Neutrophil (primary cell): ENCODE data around the gene CTNND2.

Experiments used
- H3K27ac ChIP-seq: fragments of 200-600 bp; sonication (generic); 2 replicates; pipeline ENCODE4 v1.5.1; 2016; ENCODE audit warnings: mild to moderate bottlenecking, moderate library complexity
- H3K27me3 ChIP-seq: fragments of 200-600 bp; sonication (generic); 2 replicates; pipeline ENCODE4 v1.6.0; 2016; ENCODE audit warnings: mild to moderate bottlenecking
- H3K36me3 ChIP-seq: fragments of 200-600 bp; sonication (generic); 2 replicates; pipeline ENCODE4 v1.5.1; 2017
- H3K4me1 ChIP-seq, 2 experiments: fragments of 200-600 bp in 1 of 2; sonication (generic) in 1 of 2; 1 replicate in 1 of 2; 2 replicates in 1 of 2; pipeline versions ENCODE4 v1.5.1 to v1.6.1; 2013 to 2016; ENCODE audit warnings: low read depth in 1 of 2, low read length in 1 of 2, mild to moderate bottlenecking in 1 of 2, moderate library complexity in 1 of 2; ENCODE audit not compliant: control insufficient read depth in 1 of 2, insufficient read depth in 1 of 2
- H3K4me3 ChIP-seq, 2 experiments: fragments of 200-600 bp in 1 of 2; sonication (generic) in 1 of 2; 1 replicate in 1 of 2; 2 replicates in 1 of 2; pipeline ENCODE4 v1.5.1; 2013 to 2016; ENCODE audit warnings: low read depth in 1 of 2, low read length in 1 of 2, mild to moderate bottlenecking in 1 of 2, moderate library complexity in 1 of 2
- H3K9me3 ChIP-seq: fragments of 200-600 bp; sonication (generic); 2 replicates; pipeline ENCODE4 v1.5.1; 2016
- TF ChIP-seq, protein P1 (sequence below): fragments of 200-600 bp; sonication (generic); IDR thresholded peaks from 2 replicates; pipeline ENCODE4 v1.5.1; 2016; ENCODE audit warnings: antibody characterized with exemption

The CTNND2 gene

DNA sequence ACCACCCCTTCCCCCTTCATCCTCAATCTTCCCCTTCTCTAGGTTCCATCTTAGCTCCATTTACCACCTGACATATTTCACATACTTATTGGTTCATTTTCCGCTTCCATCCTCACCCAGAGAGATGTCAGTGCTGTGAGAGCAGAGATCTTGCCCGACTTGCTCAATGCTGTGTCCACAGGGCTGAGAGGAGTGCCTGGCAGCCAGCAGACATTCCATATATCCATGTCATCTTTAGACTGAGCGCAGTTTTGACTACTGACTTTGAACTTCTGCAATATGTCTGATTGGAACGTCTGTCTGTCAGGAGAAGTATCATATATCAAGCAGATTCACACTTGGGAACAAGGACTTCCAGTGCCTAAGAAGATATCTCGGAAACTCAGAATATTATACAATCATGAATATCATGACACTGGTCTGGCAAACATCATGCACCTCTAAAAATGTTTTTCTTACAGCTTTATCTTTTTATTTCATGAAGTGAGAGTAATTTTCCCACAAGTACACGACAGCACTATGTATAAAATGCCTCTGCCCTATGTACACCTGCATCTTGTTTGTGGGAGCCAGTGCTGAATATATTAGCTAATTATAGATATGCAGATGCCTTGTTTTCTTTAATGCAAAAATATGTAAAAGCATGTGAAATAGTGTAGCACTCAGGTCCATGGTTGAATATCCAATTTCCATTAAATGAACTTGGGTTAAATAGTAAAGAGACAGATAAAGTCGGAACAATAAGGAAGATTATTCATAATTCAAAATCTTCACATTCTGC, 689.2 kb downstream of the CTNND2 start:
- Histone ChIP-seq H3K27me3 (no peaks in the 10 kb centered on the region), H3K9me3 (no peaks in the 10 kb centered on the region), H3K4me1 (no peaks in the 10 kb centered on the region), H3K36me3 (no peaks in the 10 kb centered on the region), H3K4me3 (no peak overlapping the region), H3K27ac (no peak overlapping the region)
- TF ChIP-seq, protein P1, sequence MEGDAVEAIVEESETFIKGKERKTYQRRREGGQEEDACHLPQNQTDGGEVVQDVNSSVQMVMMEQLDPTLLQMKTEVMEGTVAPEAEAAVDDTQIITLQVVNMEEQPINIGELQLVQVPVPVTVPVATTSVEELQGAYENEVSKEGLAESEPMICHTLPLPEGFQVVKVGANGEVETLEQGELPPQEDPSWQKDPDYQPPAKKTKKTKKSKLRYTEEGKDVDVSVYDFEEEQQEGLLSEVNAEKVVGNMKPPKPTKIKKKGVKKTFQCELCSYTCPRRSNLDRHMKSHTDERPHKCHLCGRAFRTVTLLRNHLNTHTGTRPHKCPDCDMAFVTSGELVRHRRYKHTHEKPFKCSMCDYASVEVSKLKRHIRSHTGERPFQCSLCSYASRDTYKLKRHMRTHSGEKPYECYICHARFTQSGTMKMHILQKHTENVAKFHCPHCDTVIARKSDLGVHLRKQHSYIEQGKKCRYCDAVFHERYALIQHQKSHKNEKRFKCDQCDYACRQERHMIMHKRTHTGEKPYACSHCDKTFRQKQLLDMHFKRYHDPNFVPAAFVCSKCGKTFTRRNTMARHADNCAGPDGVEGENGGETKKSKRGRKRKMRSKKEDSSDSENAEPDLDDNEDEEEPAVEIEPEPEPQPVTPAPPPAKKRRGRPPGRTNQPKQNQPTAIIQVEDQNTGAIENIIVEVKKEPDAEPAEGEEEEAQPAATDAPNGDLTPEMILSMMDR, result no peak

DNA sequence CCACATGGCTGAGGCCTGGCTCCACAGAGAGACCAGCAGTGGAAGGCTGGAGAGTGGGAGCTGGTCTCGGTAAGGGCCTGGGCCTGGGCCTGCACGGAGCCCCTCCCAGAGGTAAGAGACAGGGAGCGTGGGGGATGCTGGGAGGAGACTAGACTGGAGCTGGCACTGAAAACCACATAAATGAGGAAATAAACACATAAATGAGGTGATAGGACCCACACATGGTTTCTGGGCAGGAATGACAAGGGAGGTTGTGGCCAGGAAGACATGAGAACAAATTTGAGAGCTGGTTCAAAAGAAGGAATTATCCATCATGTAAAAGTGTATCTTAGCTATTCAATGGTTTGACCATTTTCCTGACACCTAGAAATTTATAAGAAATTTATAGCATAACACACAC, 691.5 kb downstream of the CTNND2 start:
- Histone ChIP-seq H3K27ac (no peak overlapping the region), H3K27me3 (no peaks in the 10 kb centered on the region), H3K4me1 (no peaks in the 10 kb centered on the region), H3K36me3 (no peaks in the 10 kb centered on the region), H3K9me3 (no peaks in the 10 kb centered on the region), H3K4me3 (no peak overlapping the region)
- TF ChIP-seq, protein P1, result no peak

DNA sequence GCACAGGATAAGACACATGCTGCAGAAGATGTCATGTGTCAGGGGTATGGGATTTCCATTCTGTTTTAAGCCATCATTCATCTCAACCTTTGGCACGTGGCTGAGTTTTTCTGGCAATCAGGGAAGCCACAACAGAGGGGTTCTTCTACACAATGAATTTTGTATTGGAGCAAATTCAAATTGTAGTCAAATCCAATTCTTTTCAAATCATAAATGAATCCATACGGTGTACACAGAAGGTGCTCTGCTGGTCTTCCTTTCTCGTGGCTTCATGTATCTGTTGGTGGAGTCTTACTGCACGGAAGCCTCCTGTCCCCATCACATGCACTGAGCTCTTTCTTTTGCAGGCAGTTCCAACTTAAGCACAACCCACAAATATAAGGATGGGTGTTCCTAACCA, 706.5 kb downstream of the CTNND2 start:
- H3K36me3 ChIP-seq, result no peaks in the 10 kb centered on the region
- no peak overlapping the region for H3K4me3 ChIP-seq
- no peaks in the 10 kb centered on the region for H3K27me3 ChIP-seq
- TF ChIP-seq, protein P1, result no peak
- no peaks in the 10 kb centered on the region for H3K4me1 ChIP-seq
- H3K27ac ChIP-seq, result no peak overlapping the region
- no peaks in the 10 kb centered on the region for H3K9me3 ChIP-seq

DNA sequence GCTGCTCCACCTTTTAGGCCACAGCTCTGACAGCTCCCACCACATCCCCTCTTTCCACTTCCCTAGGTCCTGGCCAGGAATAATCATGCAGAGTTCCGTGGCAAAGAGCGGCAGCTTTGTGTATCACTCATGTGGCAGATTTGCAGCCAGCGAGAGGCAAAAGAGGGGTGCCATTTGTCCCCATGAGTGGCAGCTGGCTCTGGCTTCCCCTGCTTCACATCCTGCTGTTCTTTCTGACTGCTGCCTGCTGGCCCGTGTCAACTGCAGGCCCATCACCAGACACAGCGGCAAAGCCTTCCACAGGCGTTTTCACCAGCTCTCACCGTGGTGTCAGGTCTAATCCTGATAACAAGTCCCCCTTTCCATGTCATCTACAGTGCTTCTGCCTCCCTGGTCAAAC, 712.6 kb downstream of the CTNND2 start:
- TF ChIP-seq, protein P1, result no peak
- Histone ChIP-seq H3K27me3 (no peaks in the 10 kb centered on the region), H3K9me3 (no peaks in the 10 kb centered on the region), H3K27ac (no peak overlapping the region), H3K4me3 (no peak overlapping the region), H3K4me1 (no peaks in the 10 kb centered on the region), H3K36me3 (no peaks in the 10 kb centered on the region)

DNA sequence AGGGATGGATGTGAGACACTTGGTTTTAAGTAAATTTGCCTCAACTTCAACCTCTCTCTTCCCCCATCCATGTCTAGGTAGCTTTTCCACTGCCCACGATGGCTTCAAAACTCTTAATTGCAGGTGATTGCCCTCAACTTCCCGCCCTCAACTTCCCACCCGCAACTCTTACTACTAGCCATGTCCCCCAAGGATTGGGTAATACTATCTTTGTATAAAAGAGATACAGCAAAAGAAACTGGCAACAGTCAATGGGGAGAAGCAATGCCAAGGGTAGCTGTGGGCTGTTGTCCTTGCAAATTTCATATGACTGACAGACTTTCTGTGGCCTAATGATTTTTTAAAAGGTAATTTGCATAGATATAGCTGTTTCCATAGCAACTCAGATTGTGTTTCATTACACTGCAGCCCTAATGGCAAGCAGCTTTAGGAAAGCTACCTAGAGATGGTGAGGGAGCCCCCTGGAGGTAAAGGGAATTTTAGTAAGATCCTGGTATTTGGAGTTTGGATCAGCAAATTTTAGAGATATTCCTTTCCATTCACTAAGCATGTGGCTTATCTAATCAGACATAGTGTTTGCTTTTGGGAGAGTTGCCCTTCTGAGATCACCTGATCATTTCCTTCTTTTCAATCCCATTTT, 721.7 kb downstream of the CTNND2 start:
- Histone ChIP-seq H3K27ac (no peak overlapping the region), H3K27me3 (no peaks in the 10 kb centered on the region), H3K4me1 (no peaks in the 10 kb centered on the region), H3K9me3 (no peaks in the 10 kb centered on the region), H3K36me3 (no peaks in the 10 kb centered on the region), H3K4me3 (no peak overlapping the region)
- TF ChIP-seq, protein P1, result no peak
